NCI-H2107 treated with DMSO at 0.1 percent for 48 hours (cell line): ENCODE data around the gene SRGAP2C.
A peak's percentile ranks its signal among the peaks of the same experiment; 100 is the strongest.
"Not testable (repeated sequence)": the region's sequence is repeated elsewhere in the genome, so short reads cannot be mapped to it uniquely, and the experiment has no call there.

Experiments
- DNase-seq: peaks from one replicate; lab custom pipeline; 2025; ENCODE audit not compliant: unreplicated experiment; lab: John Stamatoyannopoulos, UW

SRGAP2C gene

GRCh38 chr1:121184290-121185127 is at the start of gene SRGAP2C, which contains the start of gene FAM72B:
TSS of gene SRGAP2C (plus strand) at chr1:121184975. CDS start at chr1:121187447, 2,472 bp downstream.
TSS of gene FAM72B (minus strand) at chr1:121184340. CDS start at chr1:121183489, 851 bp downstream.
- DNase-seq, result peak; percentile 96

GRCh38 chr1:121140393-121140792 is 44.4 kb upstream of the SRGAP2C start:
- DNase-seq, result not testable (repeated sequence)

GRCh38 chr1:121148489-121149190 is 36.1 kb upstream of the SRGAP2C start:
- DNase-seq, result not testable (repeated sequence)

GRCh38 chr1:121151294-121151693 is 33.5 kb upstream of the SRGAP2C start:
- DNase-seq, result not testable (repeated sequence)

- DNase-seq, result not testable (repeated sequence)
Measured at GRCh38 chr1:121152788-121153187, 32.0 kb upstream of the SRGAP2C start.

GRCh38 chr1:121154811-121155210 is 30.0 kb upstream of the SRGAP2C start:
- DNase-seq, result not testable (repeated sequence)

GRCh38 chr1:121155671-121156358 is 29.0 kb upstream of the SRGAP2C start:
- not testable (repeated sequence) for DNase-seq

GRCh38 chr1:121156958-121157603 is 27.7 kb upstream of the SRGAP2C start:
- not testable (repeated sequence) for DNase-seq

- DNase-seq, result not testable (repeated sequence)
Measured at GRCh38 chr1:121157609-121158008, 27.2 kb upstream of the SRGAP2C start.

- DNase-seq, result not testable (repeated sequence)
Measured at GRCh38 chr1:121160118-121160517, 24.7 kb upstream of the SRGAP2C start.

GRCh38 chr1:121161199-121161901 is 23.4 kb upstream of the SRGAP2C start:
- DNase-seq, result not testable (repeated sequence)

GRCh38 chr1:121163850-121164757 is 20.7 kb upstream of the SRGAP2C start:
- DNase-seq, result not testable (repeated sequence)

GRCh38 chr1:121165296-121165695 is 19.5 kb upstream of the SRGAP2C start:
- not testable (repeated sequence) for DNase-seq

- DNase-seq, result not testable (repeated sequence)
Measured at GRCh38 chr1:121167225-121167738, 17.5 kb upstream of the SRGAP2C start.

- DNase-seq, result not testable (repeated sequence)
Measured at GRCh38 chr1:121168152-121168668, 16.6 kb upstream of the SRGAP2C start.

- not testable (repeated sequence) for DNase-seq
Measured at GRCh38 chr1:121176649-121177048, 8.1 kb upstream of the SRGAP2C start.

GRCh38 chr1:121178197-121178596 is 6.6 kb upstream of the SRGAP2C start:
- DNase-seq, result not testable (repeated sequence)

- not testable (repeated sequence) for DNase-seq
Measured at GRCh38 chr1:121183867-121184266, 908 bp upstream of the SRGAP2C start.
